RPMI7951 (cell line): ENCODE results near the gene RNF130. TPM values are rescaled to one million over a fixed set of nuclear protein-coding genes. Genes with fewer than 3 reads are reported as not detected.

Experiments
- DNase-seq: peaks from one replicate; pipeline ENCODE4 v3.0.0-alpha.2; 2012; ENCODE audit warnings: low read depth
- total RNA-seq: library from RNA; depleted of rRNA; stranded (reverse); fragments of >200 nt; shearing (Covaris generic); gene quantifications from 2 replicates; pipeline ENCODE4 v1.2.3, GENCODE V29; 2014

Gene RNF130
- total RNA-seq, 1 experiment from 2014 or later, result 38.4 TPM

- no peak for DNase-seq
Measured at GRCh38 chr5:180085837-180086236, 14.3 kb upstream of the RNF130 start.

- no peak for DNase-seq
Measured at GRCh38 chr5:180084638-180085561, 13.3 kb upstream of the RNF130 start.

- DNase-seq, result no peak
Measured at GRCh38 chr5:180083529-180084060, 12.0 kb upstream of the RNF130 start.

- no peak for DNase-seq
Measured at GRCh38 chr5:180082633-180083420, 11.3 kb upstream of the RNF130 start.

GRCh38 chr5:180081481-180081880 is 9.9 kb upstream of the RNF130 start:
- no peak for DNase-seq

- DNase-seq, result no peak
Measured at GRCh38 chr5:180080486-180081280, 9.1 kb upstream of the RNF130 start.

- DNase-seq, result no peak
Measured at GRCh38 chr5:180079702-180080466, 8.3 kb upstream of the RNF130 start.

- DNase-seq, result no peak
Measured at GRCh38 chr5:180078348-180078747, 6.8 kb upstream of the RNF130 start.

- DNase-seq, result no peak
Measured at GRCh38 chr5:180077594-180078284, 6.2 kb upstream of the RNF130 start.

- DNase-seq, result no peak
Measured at GRCh38 chr5:180075703-180076102, 4.1 kb upstream of the RNF130 start.

- no peak for DNase-seq
Measured at GRCh38 chr5:180074462-180074861, 2.9 kb upstream of the RNF130 start.

- DNase-seq, result no peak
Measured at GRCh38 chr5:180072556-180072955, 997 bp upstream of the RNF130 start.

GRCh38 chr5:180072256-180072548 is 643 bp upstream of the RNF130 start:
- DNase-seq, result no peak

GRCh38 chr5:180070756-180071530 is 616 bp downstream of the RNF130 start:
- DNase-seq, result peak; percentile 51

GRCh38 chr5:180069589-180070247 is 1.8 kb downstream of the RNF130 start:
- DNase-seq, result no peak

- DNase-seq, result no peak
Measured at GRCh38 chr5:180068519-180069090, 3.0 kb downstream of the RNF130 start.

- DNase-seq, result no peak
Measured at GRCh38 chr5:180067986-180068385, 3.6 kb downstream of the RNF130 start.

- DNase-seq, result no peak
Measured at GRCh38 chr5:180060192-180060591, 11.4 kb downstream of the RNF130 start.

GRCh38 chr5:180059326-180059725 is 12.2 kb downstream of the RNF130 start:
- no peak for DNase-seq
